Lower leg skin (tissue), 3 donors: ENCODE results near the gene MVB12B.

Experiments used
- POLR2A ChIP-seq, 2 donors: fragments of 450-650 bp; IDR thresholded peaks; one replicate each; pipeline ENCODE4 v1.6.1; 2016 to 2017; ENCODE audit warnings: antibody characterized with exemption in 2 of 2, mild to moderate bottlenecking in 1 of 2, moderate library complexity in 1 of 2
- TF ChIP-seq, protein P1 (sequence below), 3 donors: fragments of 450-650 bp; IDR thresholded peaks; one replicate each; pipeline ENCODE4 v1.5.1; 2016; ENCODE audit warnings: antibody characterized with exemption in 3 of 3, mild to moderate bottlenecking in 3 of 3, moderate library complexity in 2 of 3

GRCh38 chr9:126380447-126380846, 53.8 kb downstream of the MVB12B start:
- TF ChIP-seq, protein P1, sequence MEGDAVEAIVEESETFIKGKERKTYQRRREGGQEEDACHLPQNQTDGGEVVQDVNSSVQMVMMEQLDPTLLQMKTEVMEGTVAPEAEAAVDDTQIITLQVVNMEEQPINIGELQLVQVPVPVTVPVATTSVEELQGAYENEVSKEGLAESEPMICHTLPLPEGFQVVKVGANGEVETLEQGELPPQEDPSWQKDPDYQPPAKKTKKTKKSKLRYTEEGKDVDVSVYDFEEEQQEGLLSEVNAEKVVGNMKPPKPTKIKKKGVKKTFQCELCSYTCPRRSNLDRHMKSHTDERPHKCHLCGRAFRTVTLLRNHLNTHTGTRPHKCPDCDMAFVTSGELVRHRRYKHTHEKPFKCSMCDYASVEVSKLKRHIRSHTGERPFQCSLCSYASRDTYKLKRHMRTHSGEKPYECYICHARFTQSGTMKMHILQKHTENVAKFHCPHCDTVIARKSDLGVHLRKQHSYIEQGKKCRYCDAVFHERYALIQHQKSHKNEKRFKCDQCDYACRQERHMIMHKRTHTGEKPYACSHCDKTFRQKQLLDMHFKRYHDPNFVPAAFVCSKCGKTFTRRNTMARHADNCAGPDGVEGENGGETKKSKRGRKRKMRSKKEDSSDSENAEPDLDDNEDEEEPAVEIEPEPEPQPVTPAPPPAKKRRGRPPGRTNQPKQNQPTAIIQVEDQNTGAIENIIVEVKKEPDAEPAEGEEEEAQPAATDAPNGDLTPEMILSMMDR (IDR thresholded peaks at IDR 0.05) = no peak
- TF ChIP-seq POLR2A (IDR thresholded peaks at IDR 0.05) = no peak
